Chondrocyte (in vitro differentiated cells): ENCODE results near the gene PUSL1. TPM values are rescaled to one million over a fixed set of nuclear protein-coding genes. Genes with fewer than 3 reads are reported as not detected.
"Not testable (repeated sequence)": the region's sequence is repeated elsewhere in the genome, so short reads cannot be mapped to it uniquely, and the experiment has no call there.

ENCODE experiments used
- DNase-seq: peaks from one replicate; pipeline ENCODE4 v3.0.0; 2021; ENCODE audit warnings: mixed read lengths, low spot score
- H3K27ac Mint-ChIP-seq: one replicate; pipeline ENCODE4 v1.8.0; 2021; ENCODE audit warnings: mild to moderate bottlenecking, moderate library complexity, mixed read lengths; ENCODE audit not compliant: unreplicated experiment
- H3K27me3 Mint-ChIP-seq: 2 replicates; pipeline ENCODE4 v1.8.0; 2021; ENCODE audit warnings: low read depth, mixed read lengths
- H3K36me3 Mint-ChIP-seq: 2 replicates; pipeline ENCODE4 v1.8.0; 2021; ENCODE audit warnings: low read depth, mixed read lengths
- H3K4me1 Mint-ChIP-seq: 2 replicates; pipeline ENCODE4 v1.8.0; 2021; ENCODE audit warnings: low read depth, mild to moderate bottlenecking, mixed read lengths
- H3K4me3 Mint-ChIP-seq: one replicate; pipeline ENCODE4 v1.8.0; 2021; ENCODE audit warnings: mild to moderate bottlenecking, moderate library complexity, mixed read lengths; ENCODE audit not compliant: unreplicated experiment
- H3K9me3 Mint-ChIP-seq: 2 replicates; pipeline ENCODE4 v1.8.0; 2021; ENCODE audit warnings: low read depth, mixed read lengths
- total RNA-seq: library from RNA; stranded (reverse); gene quantifications from 3 replicates; pipeline ENCODE4 v1.2.1, GENCODE V29; 2021
- TF ChIP-seq, protein P1 (sequence below): fragments of 200-600 bp; sonication (generic); IDR thresholded peaks from 2 replicates; pipeline ENCODE4 v1.5.0; 2021; ENCODE audit warnings: antibody characterized with exemption, mild to moderate bottlenecking, moderate library complexity

The PUSL1 gene
- total RNA-seq, 1 donor from 2014 or later = 21.6 TPM

DNA sequence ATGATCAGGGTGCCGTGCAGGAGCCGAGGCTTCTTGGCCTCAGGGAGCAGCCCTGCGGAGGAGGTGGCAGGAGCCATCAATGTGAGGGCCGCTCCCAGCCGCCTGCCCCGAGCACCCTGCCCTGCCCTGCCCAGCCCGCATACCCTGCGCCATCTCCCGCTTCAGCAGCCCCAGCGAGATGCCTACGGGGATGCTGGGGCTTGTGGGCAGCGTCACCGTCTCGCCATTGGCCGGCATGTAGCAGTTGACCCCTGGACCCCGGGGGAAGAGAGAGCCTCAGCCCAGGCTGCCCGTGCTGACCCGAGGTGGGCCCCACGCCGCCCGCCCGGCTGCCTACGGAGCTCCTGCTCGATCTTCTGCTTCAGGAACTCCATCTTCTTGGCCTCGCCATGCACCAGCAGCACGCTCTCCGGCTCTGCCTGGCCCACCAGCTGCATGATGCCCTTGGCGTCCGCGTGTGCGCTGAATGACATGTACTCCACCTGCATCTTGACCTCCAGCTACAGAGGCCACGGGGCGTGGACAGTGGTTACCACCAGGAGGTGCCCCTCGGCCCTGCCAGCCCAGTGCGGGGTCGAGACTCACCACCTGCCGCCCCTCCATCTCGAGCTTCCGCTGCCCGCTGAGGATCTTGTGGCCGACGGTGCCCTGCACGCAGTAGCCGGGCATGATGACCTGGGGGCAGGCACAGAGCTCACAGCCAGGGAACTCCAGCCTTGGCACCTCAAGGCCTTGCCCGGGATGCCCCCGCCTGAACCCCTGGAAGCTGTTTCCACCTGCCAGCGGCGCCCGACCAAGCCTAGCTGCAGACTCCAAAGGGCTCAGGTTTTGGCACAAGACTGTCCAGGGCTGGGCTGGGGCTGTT is 4.3 kb downstream of the PUSL1 start:
- Mint-ChIP-seq H3K4me1 (peaks cover 5% of the 10 kb centered on the region), H3K36me3 (peaks cover 14% of the 10 kb centered on the region), H3K27me3 (no peaks in the 10 kb centered on the region), H3K27ac (no peak overlapping the region), H3K4me3 (no peak overlapping the region), H3K9me3 (no peaks in the 10 kb centered on the region)
- TF ChIP-seq, protein P1, sequence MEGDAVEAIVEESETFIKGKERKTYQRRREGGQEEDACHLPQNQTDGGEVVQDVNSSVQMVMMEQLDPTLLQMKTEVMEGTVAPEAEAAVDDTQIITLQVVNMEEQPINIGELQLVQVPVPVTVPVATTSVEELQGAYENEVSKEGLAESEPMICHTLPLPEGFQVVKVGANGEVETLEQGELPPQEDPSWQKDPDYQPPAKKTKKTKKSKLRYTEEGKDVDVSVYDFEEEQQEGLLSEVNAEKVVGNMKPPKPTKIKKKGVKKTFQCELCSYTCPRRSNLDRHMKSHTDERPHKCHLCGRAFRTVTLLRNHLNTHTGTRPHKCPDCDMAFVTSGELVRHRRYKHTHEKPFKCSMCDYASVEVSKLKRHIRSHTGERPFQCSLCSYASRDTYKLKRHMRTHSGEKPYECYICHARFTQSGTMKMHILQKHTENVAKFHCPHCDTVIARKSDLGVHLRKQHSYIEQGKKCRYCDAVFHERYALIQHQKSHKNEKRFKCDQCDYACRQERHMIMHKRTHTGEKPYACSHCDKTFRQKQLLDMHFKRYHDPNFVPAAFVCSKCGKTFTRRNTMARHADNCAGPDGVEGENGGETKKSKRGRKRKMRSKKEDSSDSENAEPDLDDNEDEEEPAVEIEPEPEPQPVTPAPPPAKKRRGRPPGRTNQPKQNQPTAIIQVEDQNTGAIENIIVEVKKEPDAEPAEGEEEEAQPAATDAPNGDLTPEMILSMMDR = no peak
- no peak for DNase-seq

DNA sequence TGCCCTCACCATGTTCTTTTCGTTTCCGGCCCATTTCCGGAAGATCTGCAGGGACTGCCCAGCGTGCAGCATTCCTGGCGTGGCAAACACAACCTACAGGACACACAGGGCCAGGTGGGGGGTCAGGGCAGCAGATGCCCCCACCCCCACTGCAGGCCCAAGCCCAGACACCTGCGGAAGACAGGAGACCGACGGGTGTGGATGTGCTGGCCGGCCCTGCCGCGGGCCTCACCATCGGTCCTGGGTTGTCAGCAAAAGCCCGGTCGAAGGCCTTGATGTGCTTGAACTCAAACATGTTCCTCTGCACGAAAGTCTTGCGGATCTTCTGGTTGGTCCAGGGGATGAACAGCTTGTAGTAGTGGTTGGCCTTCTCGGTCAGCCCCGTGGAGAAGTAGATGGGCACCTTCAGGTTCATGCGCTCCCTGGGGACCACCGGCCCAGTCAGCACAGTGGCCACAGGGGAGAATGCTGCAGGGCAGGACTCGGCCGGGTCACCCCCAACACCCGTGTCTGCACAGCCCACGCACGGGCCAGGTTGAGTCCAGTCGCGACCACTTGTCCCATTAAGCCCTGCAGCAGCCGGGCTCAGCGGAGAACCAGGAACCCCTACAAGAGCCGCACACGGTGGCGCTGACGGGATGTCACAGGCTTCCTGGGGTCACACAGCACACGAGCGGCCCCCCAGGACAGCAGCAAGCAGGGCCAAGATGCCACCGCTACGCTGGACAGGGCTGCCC is 5.3 kb downstream of the PUSL1 start:
- peaks cover 14% of the 10 kb centered on the region for H3K4me1 Mint-ChIP-seq
- no peak overlapping the region for H3K27ac Mint-ChIP-seq
- no peak overlapping the region for H3K4me3 Mint-ChIP-seq
- no peaks in the 10 kb centered on the region for H3K27me3 Mint-ChIP-seq
- H3K9me3 Mint-ChIP-seq = no peaks in the 10 kb centered on the region
- H3K36me3 Mint-ChIP-seq = peaks cover 14% of the 10 kb centered on the region
- no peak for DNase-seq
- TF ChIP-seq, protein P1 = no peak

DNA sequence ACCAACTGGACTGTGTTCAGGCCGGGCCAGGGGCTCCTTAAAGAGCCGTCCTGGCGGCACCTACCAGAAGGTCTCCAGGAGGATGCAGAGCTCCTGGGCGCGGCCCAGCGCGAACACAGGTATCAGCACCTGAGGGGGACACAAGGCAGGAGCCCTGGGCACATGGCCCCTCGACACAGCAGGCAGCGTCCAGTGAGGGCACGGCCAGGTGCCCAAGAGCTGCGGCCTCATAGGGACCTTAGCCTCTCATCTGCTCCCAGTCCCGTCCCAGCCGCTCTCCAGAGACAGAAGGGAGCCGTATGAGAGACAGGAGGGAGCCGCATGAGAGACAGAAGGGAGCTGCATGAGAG is 5.8 kb downstream of the PUSL1 start:
- Mint-ChIP-seq H3K9me3 (no peaks in the 10 kb centered on the region), H3K36me3 (peaks cover 14% of the 10 kb centered on the region), H3K27ac (no peak overlapping the region), H3K4me3 (no peak overlapping the region), H3K4me1 (peaks cover 18% of the 10 kb centered on the region), H3K27me3 (no peaks in the 10 kb centered on the region)
- TF ChIP-seq, protein P1 = no peak
- no peak for DNase-seq

DNA sequence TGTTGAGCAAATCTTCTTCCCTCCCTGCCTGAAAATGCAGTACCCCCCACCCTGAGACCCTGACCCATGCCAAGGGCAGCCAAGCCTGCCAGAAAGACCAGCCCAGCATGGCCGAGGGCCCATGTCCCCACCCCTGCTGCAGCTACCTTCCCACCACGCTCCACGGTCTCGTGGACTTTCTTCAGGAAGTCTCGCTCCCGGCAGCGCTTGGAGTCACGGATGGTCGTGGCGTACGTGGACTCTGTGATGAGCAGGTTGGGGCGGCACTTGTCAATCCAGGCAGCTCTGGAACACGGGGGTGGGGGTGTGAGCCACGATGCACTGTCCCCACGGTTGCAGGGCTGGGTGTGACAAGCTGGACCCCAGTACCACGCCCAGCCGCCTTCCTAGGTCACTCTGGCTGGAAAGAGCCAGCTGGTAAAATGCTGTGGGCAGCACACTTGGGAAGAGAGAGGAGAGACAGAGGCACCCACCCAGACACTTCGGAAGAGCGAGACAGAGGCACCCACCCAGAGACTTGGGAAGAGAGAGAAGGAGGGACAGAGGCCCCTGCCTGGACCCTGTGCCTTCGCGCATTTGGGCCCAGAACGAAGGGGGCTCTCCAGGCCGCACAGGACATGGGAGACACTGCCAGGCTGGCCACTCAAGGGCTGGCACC is 6.4 kb downstream of the PUSL1 start:
- TF ChIP-seq, protein P1 = no peak
- Mint-ChIP-seq H3K36me3 (peaks cover 14% of the 10 kb centered on the region), H3K27me3 (no peaks in the 10 kb centered on the region), H3K4me3 (no peak overlapping the region), H3K27ac (no peak overlapping the region), H3K4me1 (peaks cover 20% of the 10 kb centered on the region), H3K9me3 (no peaks in the 10 kb centered on the region)
- no peak for DNase-seq

DNA sequence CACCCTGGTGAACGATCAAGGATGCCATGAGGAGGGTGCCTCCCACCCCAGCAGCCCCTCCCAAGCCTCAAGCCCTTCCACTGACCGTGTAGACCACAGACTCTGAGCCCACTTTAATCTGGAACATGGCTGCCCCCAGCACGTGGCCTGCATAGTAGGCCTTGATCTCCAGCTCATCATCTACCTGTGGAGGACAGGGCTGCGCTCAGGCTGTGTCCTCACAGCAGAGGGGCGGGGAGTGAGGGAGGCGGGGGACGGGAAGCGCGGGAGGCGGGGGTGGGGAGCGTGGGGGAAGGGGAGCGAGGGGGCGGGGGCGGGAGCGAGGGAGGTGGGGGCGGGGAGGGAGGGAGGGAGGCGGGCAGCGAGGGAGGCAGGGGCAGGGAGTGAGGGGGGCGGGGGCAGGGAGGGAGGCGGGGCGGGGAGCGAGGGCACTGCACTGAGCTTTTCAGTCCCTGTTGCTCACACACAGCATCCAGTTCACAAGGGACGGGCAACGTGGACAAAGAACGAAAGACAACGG is 7.1 kb downstream of the PUSL1 start:
- TF ChIP-seq, protein P1 = no peak
- Mint-ChIP-seq H3K27me3 (no peaks in the 10 kb centered on the region), H3K4me1 (peaks cover 20% of the 10 kb centered on the region), H3K4me3 (no peak overlapping the region), H3K27ac (no peak overlapping the region), H3K9me3 (no peaks in the 10 kb centered on the region), H3K36me3 (peaks cover 14% of the 10 kb centered on the region)
- no peak for DNase-seq

DNA sequence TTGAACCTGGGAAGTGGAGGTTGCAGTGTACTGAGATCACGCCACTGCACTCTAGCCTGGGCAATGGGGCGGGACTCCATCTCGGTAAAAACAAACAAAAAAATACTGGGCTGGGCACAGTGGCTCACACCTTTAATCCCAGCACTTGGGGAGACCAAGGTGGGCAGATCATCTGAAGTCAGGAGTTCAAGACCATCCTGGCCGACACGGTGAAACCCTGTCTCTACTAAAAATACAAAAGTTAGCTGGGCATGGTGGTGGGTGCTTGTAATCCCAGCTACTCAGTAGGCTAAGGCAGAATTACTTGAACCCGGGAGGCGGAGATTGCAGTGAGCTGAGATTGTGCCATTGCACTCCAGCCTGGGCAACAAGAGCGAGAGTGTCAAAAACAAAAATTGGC is 7.8 kb downstream of the PUSL1 start:
- not testable (repeated sequence) for DNase-seq, H3K4me3 Mint-ChIP-seq, H3K9me3 Mint-ChIP-seq, H3K27me3 Mint-ChIP-seq
- Mint-ChIP-seq H3K4me1 (peaks cover 24% of the 10 kb centered on the region), H3K27ac (peak overlapping the region; percentile 41), H3K36me3 (peaks cover 14% of the 10 kb centered on the region)
